Hepatocyte (in vitro differentiated cells): ENCODE results near the gene CCDC93.

ENCODE experiments used
- CTCF ChIP-seq: fragments of 200-600 bp; sonication (generic); IDR thresholded peaks from 2 replicates; pipeline ENCODE4 v1.5.1; 2016; ENCODE audit warnings: antibody characterized with exemption, mild to moderate bottlenecking; ENCODE audit not compliant: poor library complexity
- EZH2 ChIP-seq: fragments of 200-600 bp; sonication (generic); IDR thresholded peaks from 2 replicates; pipeline ENCODE4 v1.6.1; 2016; ENCODE audit warnings: antibody characterized with exemption, mild to moderate bottlenecking, borderline replicate concordance

- TF ChIP-seq CTCF: no peak
- no peak for TF ChIP-seq EZH2
These were observed 37.1 kb upstream of the CCDC93 start for GRCh38 chr2:118050974-118051373.
